DOHH2 (cell line): ENCODE data around the gene GPC4.

Experiments
- EZH2phosphoT487 ChIP-seq: fragments of 200-600 bp; sonication (generic); IDR thresholded peaks from 2 replicates; pipeline ENCODE4 v1.6.1; 2017; ENCODE audit warnings: borderline replicate concordance, mild to moderate bottlenecking, antibody characterized with exemption, low read length, moderate library complexity, mixed read lengths
- TF ChIP-seq, protein P1 (sequence below): fragments of 200-600 bp; sonication (generic); IDR thresholded peaks from one replicate; pipeline ENCODE4 v1.5.1; 2014; ENCODE audit warnings: antibody characterized with exemption, mild to moderate bottlenecking, low read depth, low read length; ENCODE audit not compliant: poor library complexity, severe bottlenecking

DNA sequence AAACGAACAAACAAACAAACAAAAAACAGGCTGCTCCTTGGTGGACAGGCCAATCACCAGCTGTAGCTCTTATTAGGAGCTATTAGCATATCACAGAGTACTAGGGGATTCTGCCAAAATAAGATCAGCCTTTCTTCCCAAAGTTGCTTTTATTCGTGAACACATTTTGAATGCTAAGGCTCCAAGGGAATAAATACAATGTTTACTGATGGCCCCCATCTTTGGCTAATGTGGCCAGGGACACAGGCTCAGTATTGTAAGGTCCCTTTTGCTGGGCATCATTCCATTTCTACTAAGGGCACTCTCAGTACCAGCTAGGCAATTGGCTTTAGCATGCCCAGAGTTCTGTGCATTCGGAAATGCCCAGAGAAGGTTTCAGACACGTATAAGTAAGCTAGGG lies 84.3 kb downstream of the GPC4 start:
- TF ChIP-seq, protein P1, sequence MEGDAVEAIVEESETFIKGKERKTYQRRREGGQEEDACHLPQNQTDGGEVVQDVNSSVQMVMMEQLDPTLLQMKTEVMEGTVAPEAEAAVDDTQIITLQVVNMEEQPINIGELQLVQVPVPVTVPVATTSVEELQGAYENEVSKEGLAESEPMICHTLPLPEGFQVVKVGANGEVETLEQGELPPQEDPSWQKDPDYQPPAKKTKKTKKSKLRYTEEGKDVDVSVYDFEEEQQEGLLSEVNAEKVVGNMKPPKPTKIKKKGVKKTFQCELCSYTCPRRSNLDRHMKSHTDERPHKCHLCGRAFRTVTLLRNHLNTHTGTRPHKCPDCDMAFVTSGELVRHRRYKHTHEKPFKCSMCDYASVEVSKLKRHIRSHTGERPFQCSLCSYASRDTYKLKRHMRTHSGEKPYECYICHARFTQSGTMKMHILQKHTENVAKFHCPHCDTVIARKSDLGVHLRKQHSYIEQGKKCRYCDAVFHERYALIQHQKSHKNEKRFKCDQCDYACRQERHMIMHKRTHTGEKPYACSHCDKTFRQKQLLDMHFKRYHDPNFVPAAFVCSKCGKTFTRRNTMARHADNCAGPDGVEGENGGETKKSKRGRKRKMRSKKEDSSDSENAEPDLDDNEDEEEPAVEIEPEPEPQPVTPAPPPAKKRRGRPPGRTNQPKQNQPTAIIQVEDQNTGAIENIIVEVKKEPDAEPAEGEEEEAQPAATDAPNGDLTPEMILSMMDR, result no peak
- no peak for TF ChIP-seq EZH2phosphoT487
